ENCODE data around the gene MORN5. TPM values are rescaled to one million over a fixed set of nuclear protein-coding genes. Genes with fewer than 3 reads are reported as not detected.

Gene MORN5
- total RNA-seq, 2 donors from 2014 or later: not detected

- DNase-seq (no peak), ATAC-seq (replicated peaks in 1 of 2) (peak; percentile 36 to 40)
- no peaks in the 10 kb centered on the region for H3K9me3 Mint-ChIP-seq
- peaks cover 29% of the 10 kb centered on the region for H3K4me1 Mint-ChIP-seq (ENCODE audit: low read depth)
- H3K27ac Mint-ChIP-seq: no peak overlapping the region
- H3K36me3 Mint-ChIP-seq (ENCODE audit: insufficient read depth in 2 of 2): peaks cover 0 to 2% of the 10 kb centered on the region in 2 donors
- H3K4me3 Mint-ChIP-seq: peak overlapping the region; percentile 81
- peaks cover 90% of the 10 kb centered on the region for H3K27me3 Mint-ChIP-seq (ENCODE audit: low read depth)
These were observed 59.5 kb downstream of the MORN5 start for GRCh38 chr9:122218935-122219855.

GRCh38 chr9:122219856-122220672 lies 60.4 kb downstream of the MORN5 start:
- Mint-ChIP-seq H3K36me3 (ENCODE audit: insufficient read depth in 2 of 2) (peaks cover 0 to 2% of the 10 kb centered on the region in 2 donors), H3K4me3 (peak overlapping the region; percentile 81), H3K27ac (no peak overlapping the region), H3K4me1 (ENCODE audit: low read depth) (peaks cover 29% of the 10 kb centered on the region), H3K9me3 (no peaks in the 10 kb centered on the region), H3K27me3 (ENCODE audit: low read depth) (peaks cover 90% of the 10 kb centered on the region)
- ATAC-seq (replicated peaks in 1 of 2) (peak in 1 of 2 donors; percentile 16), DNase-seq (no peak)

- Mint-ChIP-seq H3K27me3 (ENCODE audit: low read depth) (peaks cover 90% of the 10 kb centered on the region), H3K9me3 (no peaks in the 10 kb centered on the region), H3K36me3 (ENCODE audit: insufficient read depth in 2 of 2) (peaks cover 0 to 2% of the 10 kb centered on the region in 2 donors), H3K27ac (no peak overlapping the region), H3K4me3 (no peak overlapping the region), H3K4me1 (ENCODE audit: low read depth) (peaks cover 29% of the 10 kb centered on the region)
- no peak for DNase-seq
- no peak for ATAC-seq (replicated peaks in 1 of 2)
These were observed 61.0 kb downstream of the MORN5 start for GRCh38 chr9:122220673-122221182.

GRCh38 chr9:122221183-122221811 lies 61.6 kb downstream of the MORN5 start:
- Mint-ChIP-seq H3K4me3 (no peak overlapping the region), H3K4me1 (ENCODE audit: low read depth) (peaks cover 29% of the 10 kb centered on the region), H3K27me3 (ENCODE audit: low read depth) (peaks cover 87% of the 10 kb centered on the region), H3K36me3 (ENCODE audit: insufficient read depth in 2 of 2) (peaks cover 0 to 2% of the 10 kb centered on the region in 2 donors), H3K9me3 (no peaks in the 10 kb centered on the region), H3K27ac (no peak overlapping the region)
- DNase-seq (no peak), ATAC-seq (replicated peaks in 1 of 2) (no peak)

DNA sequence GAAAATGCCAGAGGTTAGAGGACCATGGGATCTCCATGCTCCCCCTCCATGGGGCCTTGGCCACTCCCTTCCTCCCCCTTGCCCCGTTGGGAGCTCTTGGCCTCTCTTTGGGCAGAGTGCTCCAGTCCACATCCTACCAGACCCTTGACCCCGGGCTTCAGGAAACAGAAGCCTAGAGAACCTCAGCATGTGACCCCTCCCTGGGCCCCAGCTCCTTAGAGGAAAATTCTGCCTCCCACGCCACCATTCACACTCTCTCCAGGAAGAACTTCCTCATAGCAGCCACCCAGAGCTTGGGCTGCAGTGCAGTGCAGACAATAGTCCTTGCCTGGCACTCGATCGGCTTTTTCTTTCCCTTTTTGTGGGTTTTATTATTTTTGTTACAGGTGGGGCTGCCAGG lies 63.1 kb downstream of the MORN5 start:
- Mint-ChIP-seq H3K9me3 (no peaks in the 10 kb centered on the region), H3K4me1 (ENCODE audit: low read depth) (peaks cover 25% of the 10 kb centered on the region), H3K4me3 (no peak overlapping the region), H3K36me3 (ENCODE audit: insufficient read depth in 2 of 2) (peaks cover 0 to 2% of the 10 kb centered on the region in 2 donors), H3K27me3 (ENCODE audit: low read depth) (peaks cover 80% of the 10 kb centered on the region), H3K27ac (no peak overlapping the region)
- DNase-seq (no peak), ATAC-seq (replicated peaks in 1 of 2) (no peak)

DNA sequence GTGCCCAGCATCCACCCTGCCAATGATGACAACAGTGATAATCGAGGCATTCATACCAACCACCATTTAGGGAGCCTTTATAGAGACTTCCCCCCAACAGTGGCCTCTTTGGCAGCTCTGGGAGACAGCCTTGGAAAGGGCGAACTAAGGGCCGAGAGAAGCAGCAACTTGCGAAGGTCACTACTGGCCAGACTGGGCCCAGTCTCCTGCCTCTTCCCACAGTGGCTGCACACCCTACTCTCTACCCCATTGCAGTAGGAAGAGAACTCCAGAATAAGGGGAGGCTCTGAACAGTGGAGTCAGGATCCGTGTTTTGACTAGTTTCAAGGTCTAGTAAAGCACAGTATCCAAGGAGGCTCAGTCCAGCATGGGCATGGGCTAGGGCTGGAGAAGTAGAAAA lies 63.7 kb downstream of the MORN5 start:
- Mint-ChIP-seq H3K9me3 (no peaks in the 10 kb centered on the region), H3K36me3 (ENCODE audit: insufficient read depth in 2 of 2) (peaks cover 0 to 2% of the 10 kb centered on the region in 2 donors), H3K4me1 (ENCODE audit: low read depth) (peaks cover 19% of the 10 kb centered on the region), H3K27me3 (ENCODE audit: low read depth) (peaks cover 74% of the 10 kb centered on the region), H3K27ac (no peak overlapping the region), H3K4me3 (no peak overlapping the region)
- ATAC-seq (replicated peaks in 1 of 2): no peak
- no peak for DNase-seq

DNA sequence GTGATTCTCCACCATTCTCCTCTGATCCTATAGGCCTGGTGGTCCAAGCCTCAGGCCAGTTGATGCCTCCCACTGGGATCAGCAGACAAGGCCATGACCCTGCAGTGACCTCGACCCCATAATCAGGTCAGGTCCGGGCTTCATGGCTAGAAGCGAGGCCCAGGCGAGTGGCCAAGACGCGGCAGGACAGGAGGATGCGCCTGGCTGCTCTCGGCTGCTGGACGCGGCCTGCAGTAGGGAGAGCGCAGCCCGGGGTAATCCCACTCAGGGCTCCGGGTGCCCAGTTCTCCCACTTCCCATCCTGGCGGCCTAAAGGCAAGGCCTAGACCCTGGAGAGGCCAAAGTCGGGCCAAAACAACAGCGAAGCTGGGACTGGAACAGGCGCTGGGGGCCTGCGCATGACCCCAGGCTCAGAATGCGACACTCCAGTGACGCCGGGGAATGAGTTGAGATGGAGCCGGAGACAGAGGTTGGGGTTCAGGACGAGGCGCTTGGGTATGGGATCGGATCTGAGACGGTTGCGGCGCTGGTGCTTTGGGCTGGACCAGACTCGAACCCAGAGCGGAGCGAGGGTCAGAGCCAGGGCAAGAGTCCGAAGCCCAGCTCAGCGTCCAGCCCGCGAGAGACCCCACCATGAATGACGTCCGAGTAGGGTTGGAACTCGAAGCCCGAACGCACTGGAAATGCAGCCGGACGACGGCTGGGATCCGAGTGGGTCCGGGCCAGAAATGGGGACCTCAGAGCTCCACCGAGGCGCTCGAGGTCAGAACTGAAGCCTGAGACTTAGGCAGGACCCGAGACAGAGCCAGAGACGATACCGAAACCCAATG lies 65.8 kb downstream of the MORN5 start:
- no peak overlapping the region for H3K27ac Mint-ChIP-seq
- peaks cover 53% of the 10 kb centered on the region for H3K27me3 Mint-ChIP-seq (ENCODE audit: low read depth)
- DNase-seq: no peak
- H3K9me3 Mint-ChIP-seq: no peaks in the 10 kb centered on the region
- H3K4me1 Mint-ChIP-seq (ENCODE audit: low read depth): peaks cover under 1% of the 10 kb centered on the region
- no peaks in the 10 kb centered on the region for H3K36me3 Mint-ChIP-seq (ENCODE audit: insufficient read depth in 2 of 2)
- ATAC-seq (replicated peaks in 1 of 2): no peak
- no peak overlapping the region for H3K4me3 Mint-ChIP-seq

DNA sequence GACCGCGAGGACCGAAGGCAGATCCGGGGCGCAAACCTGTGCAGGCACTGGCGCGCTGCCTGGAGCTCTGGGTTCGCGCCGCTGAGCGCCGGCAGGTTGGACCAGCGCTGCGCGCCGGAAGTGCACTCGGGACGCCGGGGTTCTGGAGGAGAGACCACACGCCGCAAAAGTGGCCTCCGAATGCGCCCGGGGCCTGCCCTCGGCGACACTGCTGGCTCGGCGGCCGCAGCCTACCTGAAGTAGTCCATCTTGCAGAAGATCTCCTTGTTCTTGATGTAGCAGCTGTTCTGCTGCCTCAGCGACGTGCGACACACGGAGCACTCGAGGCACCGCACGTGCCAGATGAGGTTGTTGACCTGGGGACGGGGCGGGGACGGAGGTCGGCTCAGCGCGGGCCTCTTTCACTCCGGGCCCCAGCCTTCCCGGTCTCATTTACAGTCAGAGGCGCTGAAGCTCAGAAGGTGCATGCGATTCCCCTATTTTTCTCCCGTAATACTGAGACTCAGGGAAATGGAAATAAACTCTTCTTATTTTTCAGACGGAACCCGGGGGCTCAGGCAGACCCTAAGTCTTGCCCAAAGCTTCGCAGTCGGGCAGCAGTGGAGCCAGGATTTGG lies 66.5 kb downstream of the MORN5 start:
- no peak for ATAC-seq (replicated peaks in 1 of 2)
- no peaks in the 10 kb centered on the region for H3K9me3 Mint-ChIP-seq
- H3K4me3 Mint-ChIP-seq: no peak overlapping the region
- H3K36me3 Mint-ChIP-seq (ENCODE audit: insufficient read depth in 2 of 2): no peaks in the 10 kb centered on the region
- DNase-seq: no peak
- H3K27me3 Mint-ChIP-seq (ENCODE audit: low read depth): peaks cover 50% of the 10 kb centered on the region
- H3K4me1 Mint-ChIP-seq (ENCODE audit: low read depth): no peaks in the 10 kb centered on the region
- no peak overlapping the region for H3K27ac Mint-ChIP-seq

DNA sequence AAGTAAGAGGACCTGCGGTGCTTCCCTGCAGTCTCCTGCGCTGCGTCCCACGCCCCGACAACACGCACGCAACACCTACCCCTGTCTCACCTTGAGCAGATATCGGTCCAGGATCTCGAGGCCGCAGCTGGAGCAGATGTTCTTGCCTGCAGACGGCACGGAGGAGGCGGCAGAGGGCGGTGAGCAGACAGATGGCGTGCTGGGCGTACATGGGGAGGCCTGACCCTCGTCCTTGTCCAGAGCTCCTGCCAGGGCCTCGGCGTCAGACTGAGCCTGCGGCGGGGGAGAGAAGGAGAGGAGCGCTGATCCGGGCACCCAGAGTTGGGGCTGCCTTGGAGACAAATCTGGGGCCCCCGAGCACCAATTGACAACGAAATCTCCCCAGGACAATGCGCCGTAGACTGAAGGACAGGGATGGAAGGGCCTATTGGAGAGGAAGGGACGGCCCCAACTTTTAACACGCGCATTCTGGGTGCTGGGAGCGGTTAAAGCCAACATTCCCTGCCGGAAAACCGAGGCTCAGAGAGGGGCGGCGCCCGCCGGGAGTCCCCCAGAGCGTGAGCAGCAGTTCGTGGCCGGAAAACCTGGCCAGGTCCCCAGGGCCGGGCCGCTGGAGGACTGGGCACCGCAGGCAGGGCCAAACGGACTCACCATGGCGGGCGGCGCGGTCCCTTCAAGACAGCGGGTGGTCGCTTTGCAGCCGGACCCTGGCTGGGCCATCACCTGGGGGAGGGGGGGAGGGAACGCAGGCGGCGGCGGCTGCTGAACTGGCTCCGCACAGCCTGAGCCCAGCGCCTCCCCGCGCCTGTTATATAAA lies 67.3 kb downstream of the MORN5 start:
- H3K36me3 Mint-ChIP-seq (ENCODE audit: insufficient read depth in 2 of 2): no peaks in the 10 kb centered on the region
- DNase-seq (no peak), ATAC-seq (replicated peaks in 1 of 2) (no peak)
- no peaks in the 10 kb centered on the region for H3K4me1 Mint-ChIP-seq (ENCODE audit: low read depth)
- no peaks in the 10 kb centered on the region for H3K9me3 Mint-ChIP-seq
- H3K27ac Mint-ChIP-seq: no peak overlapping the region
- H3K27me3 Mint-ChIP-seq (ENCODE audit: low read depth): peaks cover 43% of the 10 kb centered on the region
- H3K4me3 Mint-ChIP-seq: peak overlapping the region; percentile 22 to 38

DNA sequence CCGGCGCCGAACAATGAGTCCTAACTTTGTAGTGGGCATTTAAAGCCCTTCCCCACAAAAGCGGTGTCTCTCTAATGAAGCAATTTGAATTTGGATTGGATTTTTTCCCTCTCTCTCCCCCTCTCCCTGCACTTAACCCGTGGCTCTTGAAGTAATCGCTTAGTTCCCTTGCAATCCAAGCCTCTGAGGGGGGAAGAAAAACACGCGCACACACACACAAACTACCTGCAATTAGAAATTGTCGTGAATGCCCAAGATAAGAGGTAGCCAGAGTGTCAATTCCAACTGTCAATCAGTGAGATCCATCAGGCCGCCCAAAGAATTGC lies 67.8 kb downstream of the MORN5 start:
- Mint-ChIP-seq H3K4me3 (peak overlapping the region in 1 of 2 donors; percentile 27), H3K27me3 (ENCODE audit: low read depth) (peaks cover 37% of the 10 kb centered on the region)

GRCh38 chr9:122228191-122228567 lies 68.5 kb downstream of the MORN5 start:
- H3K27ac Mint-ChIP-seq: no peak overlapping the region

More for the DNA sequence above, 67.8 kb downstream of the MORN5 start:
- no peak for ATAC-seq (replicated peaks in 1 of 2)
- no peaks in the 10 kb centered on the region for H3K36me3 Mint-ChIP-seq (ENCODE audit: insufficient read depth in 2 of 2)
- no peaks in the 10 kb centered on the region for H3K4me1 Mint-ChIP-seq (ENCODE audit: low read depth)
- no peak overlapping the region for H3K27ac Mint-ChIP-seq
- no peak for DNase-seq
- no peaks in the 10 kb centered on the region for H3K9me3 Mint-ChIP-seq

More at GRCh38 chr9:122228191-122228567, 68.5 kb downstream of the MORN5 start:
- Mint-ChIP-seq H3K27me3 (ENCODE audit: low read depth) (peaks cover 31% of the 10 kb centered on the region), H3K36me3 (ENCODE audit: insufficient read depth in 2 of 2) (no peaks in the 10 kb centered on the region), H3K4me3 (peak overlapping the region; percentile 47 to 73), H3K9me3 (no peaks in the 10 kb centered on the region), H3K4me1 (ENCODE audit: low read depth) (no peaks in the 10 kb centered on the region)
- DNase-seq (no peak), ATAC-seq (replicated peaks in 1 of 2) (peak; percentile 24 to 25)

Data from activated T-cell treated with anti-CD3 and anti-CD28 coated beads, Interleukin-2, amount 50 U/mL, for 72 hours (primary cell).